ENCODE results near the gene LRRC43.

LRRC43 gene

GRCh38 chr12:122226366-122227125 is 43.6 kb downstream of the LRRC43 start:
- DNase-seq, result no peak

DNA sequence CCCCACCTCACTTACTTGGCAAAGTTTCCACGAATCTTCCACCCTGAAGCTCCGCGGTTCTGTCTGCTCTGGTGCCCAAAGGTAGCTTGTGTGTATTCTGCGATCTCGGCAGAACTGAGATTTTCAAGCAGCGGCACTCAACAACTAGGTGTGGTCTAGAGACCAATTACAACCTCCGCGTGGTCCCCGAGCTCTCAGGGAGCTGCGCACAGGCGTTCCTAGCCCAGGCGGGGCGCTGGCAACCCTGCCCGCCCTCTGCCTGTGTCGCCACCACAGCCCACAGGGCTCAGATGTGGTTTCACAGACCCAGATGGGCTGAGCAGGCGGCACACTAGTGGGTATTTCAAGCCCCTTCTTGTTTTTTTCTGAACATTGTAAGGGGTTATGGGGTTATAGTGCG is 44.4 kb downstream of the LRRC43 start:
- DNase-seq, result peak; percentile 43

- no peak for DNase-seq
These were observed 45.2 kb downstream of the LRRC43 start for GRCh38 chr12:122228092-122228491.

DNA sequence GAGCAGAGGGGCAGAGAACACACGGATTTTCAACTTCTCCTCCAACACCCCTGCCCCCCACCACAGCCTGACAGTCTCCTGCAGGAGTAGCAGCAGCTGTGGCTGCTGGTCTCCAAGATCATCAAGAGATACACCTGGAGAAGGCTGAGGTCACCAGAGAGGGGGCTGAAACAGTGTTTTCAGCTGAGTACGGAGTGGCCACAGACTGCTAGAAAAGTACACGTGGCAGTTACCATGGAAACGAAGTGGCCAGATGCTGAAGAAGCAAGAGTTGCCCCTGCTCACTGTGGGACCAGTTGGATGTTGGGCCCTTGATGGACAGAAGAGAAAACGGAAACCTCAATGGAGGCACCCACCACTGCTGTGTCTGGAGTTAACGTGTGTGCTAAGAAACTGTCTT is 47.9 kb downstream of the LRRC43 start:
- DNase-seq, result no peak

GRCh38 chr12:122232691-122233090 is 49.8 kb downstream of the LRRC43 start:
- DNase-seq, result no peak

GRCh38 chr12:122235741-122236140 is 52.8 kb downstream of the LRRC43 start:
- no peak for DNase-seq

- DNase-seq, result no peak
These were observed 55.9 kb downstream of the LRRC43 start for GRCh38 chr12:122238861-122239260.

- no peak for DNase-seq
These were observed 61.0 kb downstream of the LRRC43 start for GRCh38 chr12:122243965-122244364.

GRCh38 chr12:122244565-122245371 is 61.8 kb downstream of the LRRC43 start:
- DNase-seq, result no peak

DNA sequence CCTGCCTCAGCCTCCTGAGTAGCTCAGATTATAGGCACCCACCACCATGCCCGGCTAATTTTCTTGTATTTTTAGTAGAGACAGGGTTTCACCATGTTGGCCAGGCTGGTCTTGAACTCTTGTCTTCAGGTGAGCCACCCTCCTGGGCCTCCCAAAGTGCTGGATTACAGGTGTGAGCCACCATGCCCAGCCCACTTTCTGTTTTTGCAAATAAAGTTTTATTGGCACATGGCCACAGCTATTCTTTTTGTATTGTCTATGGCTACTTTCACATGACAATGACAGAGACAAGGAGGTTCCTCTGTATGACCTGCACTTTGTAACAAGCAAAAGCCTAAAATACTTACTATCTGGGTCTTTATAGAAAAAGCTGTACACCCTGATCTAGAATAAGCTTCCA is 62.6 kb downstream of the LRRC43 start:
- DNase-seq, result no peak

DNA sequence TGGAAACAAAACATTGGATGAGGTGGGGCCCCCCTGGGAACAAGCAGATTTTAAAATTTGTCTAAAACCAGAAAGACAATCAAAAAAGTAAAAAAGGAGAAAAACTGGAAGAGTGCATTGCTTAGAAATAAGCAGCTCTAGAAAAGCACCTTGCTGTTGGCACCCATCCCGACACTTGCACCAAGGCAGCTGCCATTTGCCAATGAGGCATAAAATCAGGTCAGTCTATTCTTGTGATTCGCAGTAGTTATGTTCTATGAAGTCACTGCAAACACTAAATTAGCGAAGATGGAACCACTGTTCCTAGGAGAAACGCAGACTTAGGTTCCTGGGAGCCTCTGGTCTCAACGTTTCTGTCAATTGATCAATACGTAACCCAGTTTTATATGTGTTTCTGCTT is 67.1 kb downstream of the LRRC43 start:
- no peak for DNase-seq

GRCh38 chr12:122250536-122250935 is 67.6 kb downstream of the LRRC43 start:
- no peak for DNase-seq

All from NCI-H187 treated with DMSO at 0.1 percent for 48 hours (cell line).